Small intestine (tissue), 7 donors: ENCODE data around the gene CRYBG3. TPM values are rescaled to one million over a fixed set of nuclear protein-coding genes. Genes with fewer than 3 reads are reported as not detected.

ENCODE experiments used
- DNase-seq, 2 donors: peaks; one replicate each; pipeline versions ENCODE4 v3.0.0 to v3.0.0-alpha.2; 2013
- FAIRE-seq: peaks from 2 replicates; lab custom pipeline; 2012; peaks lifted over from hg19 to GRCh38; lab: Jason Lieb, UNC
- H3K27ac ChIP-seq, 3 donors: one replicate each; pipeline ENCODE4 v1.5.1; 2013; ENCODE audit warnings: low read length in 2 of 3, mild to moderate bottlenecking in 2 of 3, control low read depth in 1 of 3, inconsistent platforms in 1 of 3, low read depth in 1 of 3, moderate library complexity in 1 of 3
- H3K27me3 ChIP-seq, 3 donors: one replicate each; pipeline ENCODE4 v1.6.1; 2013; ENCODE audit warnings: low read length in 3 of 3, inconsistent platforms in 1 of 3; ENCODE audit not compliant: control insufficient read depth in 3 of 3, insufficient read depth in 3 of 3
- H3K36me3 ChIP-seq, 3 donors: one replicate each; pipeline ENCODE4 v1.6.1; 2013; ENCODE audit warnings: low read length in 3 of 3, inconsistent platforms in 1 of 3, low read depth in 1 of 3, mild to moderate bottlenecking in 1 of 3, moderate library complexity in 1 of 3; ENCODE audit not compliant: control insufficient read depth in 3 of 3, insufficient read depth in 2 of 3
- H3K4me1 ChIP-seq, 3 donors: one replicate each; pipeline ENCODE4 v1.6.1; 2013; ENCODE audit warnings: low read length in 2 of 3, inconsistent platforms in 1 of 3, low read depth in 1 of 3, mild to moderate bottlenecking in 1 of 3, moderate library complexity in 1 of 3; ENCODE audit not compliant: control insufficient read depth in 3 of 3, insufficient read depth in 2 of 3
- H3K4me3 ChIP-seq, 3 donors: one replicate each; pipeline ENCODE4 v1.5.1; 2013; ENCODE audit warnings: low read length in 3 of 3, control low read depth in 1 of 3, inconsistent platforms in 1 of 3, low read depth in 1 of 3, mild to moderate bottlenecking in 1 of 3, moderate library complexity in 1 of 3
- H3K9me3 ChIP-seq, 2 donors: one replicate each; pipeline ENCODE4 v1.6.1; 2013; ENCODE audit warnings: low read depth in 1 of 2, low read length in 1 of 2; ENCODE audit not compliant: control insufficient read depth in 2 of 2, insufficient read depth in 1 of 2
- WGBS, 3 donors: extraction: QIAGEN DNeasy Blood & Tissue Kit; methylation state at CpG; one replicate each; pipeline ENCODE4 v1.1.7; 2013; 5-methylcytosine and 5-hydroxymethylcytosine counted together
- polyA plus RNA-seq, 4 donors: library from polyadenylated mRNA; stranded (reverse) in 3 of 4; unstranded in 1 of 4; fragments of 200-250 nt in 3 of 4; fragments of 120-200 nt in 1 of 4; gene quantifications; one replicate each; pipeline versions ENCODE4 v1.2.1 to v1.2.3, GENCODE V29; 2013
- donor health status: healthy with polysubstance abuse.
- donor health status: control.
- donor health status: control.
- donor health status: Bipolar disorder and iron deficiency.
- donor health status: healthy.

The CRYBG3 gene
- polyA plus RNA-seq, 4 donors = 1.3 to 11.0 (median 4.1) TPM

GRCh38 chr3:97816811-97817210, 5.0 kb upstream of the CRYBG3 start:
- H3K27ac ChIP-seq = no peak overlapping the region
- H3K4me3 ChIP-seq = no peak overlapping the region
- 60 to 65% (median 65%) methylated on average over 2 of the region's 2 CpGs for WGBS, 3 donors
- H3K36me3 ChIP-seq = no peaks in the 10 kb centered on the region
- H3K4me1 ChIP-seq = peaks cover 0 to 2% (median 2%) of the 10 kb centered on the region in 3 donors
- DNase-seq (no peak), FAIRE-seq (no peak)
- H3K9me3 ChIP-seq = no peaks in the 10 kb centered on the region
- no peaks in the 10 kb centered on the region for H3K27me3 ChIP-seq

- H3K36me3 ChIP-seq = no peaks in the 10 kb centered on the region
- FAIRE-seq = no peak
- no peak for DNase-seq
- peaks cover 0 to 2% (median 2%) of the 10 kb centered on the region in 3 donors for H3K4me1 ChIP-seq
- peaks cover 0 to 5% (median 0%) of the 10 kb centered on the region in 3 donors for H3K27me3 ChIP-seq
- H3K27ac ChIP-seq = no peak overlapping the region
- H3K9me3 ChIP-seq = no peaks in the 10 kb centered on the region
- 72 to 75% (median 73%) methylated on average over 3 of the region's 3 CpGs for WGBS, 3 donors
- H3K4me3 ChIP-seq = no peak overlapping the region
These were observed 3.8 kb upstream of the CRYBG3 start for GRCh38 chr3:97817965-97818364.

- Histone ChIP-seq H3K36me3 (no peaks in the 10 kb centered on the region), H3K27ac (peak overlapping the region in 1 of 3 donors; percentile 92), H3K4me1 (peaks cover 0 to 2% (median 2%) of the 10 kb centered on the region in 3 donors), H3K4me3 (peak overlapping the region in 1 of 3 donors; percentile 84), H3K27me3 (peaks cover 0 to 5% (median 0%) of the 10 kb centered on the region in 3 donors), H3K9me3 (no peaks in the 10 kb centered on the region)
- WGBS, 3 donors = 63 to 81% (median 74%) methylated on average over 5 of the region's 5 CpGs
- FAIRE-seq = no peak
- DNase-seq = no peak
These were observed 1.0 kb upstream of the CRYBG3 start for GRCh38 chr3:97820780-97821179.

GRCh38 chr3:97821287-97821773, 481 bp upstream of the CRYBG3 start:
- Histone ChIP-seq H3K9me3 (no peaks in the 10 kb centered on the region), H3K27me3 (peaks cover 0 to 5% (median 0%) of the 10 kb centered on the region in 3 donors), H3K36me3 (no peaks in the 10 kb centered on the region), H3K4me3 (peak overlapping the region; percentile 73 to 87 (median 84)), H3K27ac (peak overlapping the region in 2 of 3 donors; percentile 73 to 92), H3K4me1 (peaks cover 0 to 2% (median 2%) of the 10 kb centered on the region in 3 donors)
- DNase-seq (no peak), FAIRE-seq (no peak)
- WGBS, 3 donors = 0 to 1% (median 0%) methylated on average over 23 of the region's 23 CpGs

- H3K4me3 ChIP-seq = peak overlapping the region; percentile 73 to 87 (median 84)
- no peaks in the 10 kb centered on the region for H3K9me3 ChIP-seq
- peaks cover 0 to 5% (median 0%) of the 10 kb centered on the region in 3 donors for H3K27me3 ChIP-seq
- no peak for FAIRE-seq
- no peaks in the 10 kb centered on the region for H3K36me3 ChIP-seq
- peak overlapping the region; percentile 66 to 92 (median 76) for H3K27ac ChIP-seq
- peaks cover 0 to 2% (median 2%) of the 10 kb centered on the region in 3 donors for H3K4me1 ChIP-seq
- WGBS, 3 donors = 1 to 2% (median 1%) methylated on average over 36 of the region's 36 CpGs
- DNase-seq = peak; percentile 51 to 64
These were observed 556 bp downstream of the CRYBG3 start for GRCh38 chr3:97822359-97822775.

GRCh38 chr3:97823046-97824004, 1.5 kb downstream of the CRYBG3 start:
- Histone ChIP-seq H3K4me3 (peak overlapping the region; percentile 73 to 87 (median 84)), H3K27ac (peak overlapping the region in 1 of 3 donors; percentile 14), H3K27me3 (peaks cover 0 to 5% (median 0%) of the 10 kb centered on the region in 3 donors), H3K4me1 (peaks cover 0 to 2% (median 2%) of the 10 kb centered on the region in 3 donors), H3K36me3 (no peaks in the 10 kb centered on the region), H3K9me3 (no peaks in the 10 kb centered on the region)
- DNase-seq = no peak
- FAIRE-seq = no peak
- 56 to 76% (median 73%) methylated on average over 17 of the region's 17 CpGs for WGBS, 3 donors

GRCh38 chr3:97825101-97825500, 3.3 kb downstream of the CRYBG3 start:
- H3K4me3 ChIP-seq = no peak overlapping the region
- 91 to 97% (median 92%) methylated on average over 1 of the region's 1 CpG for WGBS, 3 donors
- DNase-seq (no peak), FAIRE-seq (no peak)
- H3K27ac ChIP-seq = no peak overlapping the region
- peaks cover 0 to 2% (median 2%) of the 10 kb centered on the region in 3 donors for H3K4me1 ChIP-seq
- H3K27me3 ChIP-seq = peaks cover 0 to 5% (median 0%) of the 10 kb centered on the region in 3 donors
- no peaks in the 10 kb centered on the region for H3K9me3 ChIP-seq
- no peaks in the 10 kb centered on the region for H3K36me3 ChIP-seq

GRCh38 chr3:97827741-97828471, 6.1 kb downstream of the CRYBG3 start:
- Histone ChIP-seq H3K4me3 (no peak overlapping the region), H3K4me1 (no peaks in the 10 kb centered on the region), H3K9me3 (no peaks in the 10 kb centered on the region), H3K27ac (no peak overlapping the region), H3K27me3 (no peaks in the 10 kb centered on the region), H3K36me3 (no peaks in the 10 kb centered on the region)
- DNase-seq (no peak), FAIRE-seq (no peak)
- WGBS, 3 donors = 82 to 90% (median 89%) methylated on average over 2 of the region's 2 CpGs
